Stimulated activated CD4-positive, alpha-beta T cell treated with anti-CD3 and anti-CD28 coated beads, Interleukin-4, amount 100 ng/mL, for 48 hours (primary cell): ENCODE data around the gene MRPL10.

Experiments used
- DNase-seq, 2 donors: peaks; one replicate each; pipeline ENCODE4 v3.0.0-alpha.2; 2020; ENCODE audit warnings: low read depth in 2 of 2

MRPL10 gene

GRCh38 chr17:47857551-47858455, 26.5 kb upstream of the MRPL10 start:
- DNase-seq: no peak

- no peak for DNase-seq
These were observed 25.5 kb upstream of the MRPL10 start for GRCh38 chr17:47856830-47857229.

GRCh38 chr17:47855737-47856136, 24.4 kb upstream of the MRPL10 start:
- DNase-seq: no peak

GRCh38 chr17:47853616-47854015, 22.3 kb upstream of the MRPL10 start:
- DNase-seq: no peak

- no peak for DNase-seq
These were observed 21.0 kb upstream of the MRPL10 start for GRCh38 chr17:47852113-47852949.

GRCh38 chr17:47851764-47852112, 20.4 kb upstream of the MRPL10 start:
- no peak for DNase-seq

- peak; percentile 56 to 64 for DNase-seq
These were observed 19.6 kb upstream of the MRPL10 start, which contains the start of gene SP6 for GRCh38 chr17:47850692-47851573. Gene SP6 (minus strand): TSS chr17:47851163. CDS start chr17:47848429, 2,734 bp downstream.

- no peak for DNase-seq
These were observed 19.0 kb upstream of the MRPL10 start for GRCh38 chr17:47850373-47850691.

- no peak for DNase-seq
These were observed 16.8 kb upstream of the MRPL10 start for GRCh38 chr17:47848198-47848513.

GRCh38 chr17:47847341-47848197, 16.2 kb upstream of the MRPL10 start:
- no peak for DNase-seq

GRCh38 chr17:47846716-47847340, 15.5 kb upstream of the MRPL10 start:
- no peak for DNase-seq

GRCh38 chr17:47845716-47846075, 14.4 kb upstream of the MRPL10 start:
- no peak for DNase-seq

GRCh38 chr17:47844814-47845715, 13.7 kb upstream of the MRPL10 start:
- no peak for DNase-seq

GRCh38 chr17:47844227-47844626, 12.9 kb upstream of the MRPL10 start:
- DNase-seq: no peak

GRCh38 chr17:47843391-47843730, 12.0 kb upstream of the MRPL10 start:
- DNase-seq: no peak

- no peak for DNase-seq
These were observed 10.3 kb upstream of the MRPL10 start for GRCh38 chr17:47841488-47842291.

GRCh38 chr17:47840742-47841487, 9.6 kb upstream of the MRPL10 start, which contains the start of gene SCRN2:
Gene SCRN2 (minus strand): TSS chr17:47841273. CDS start chr17:47840843, 430 bp downstream.
- peak; percentile 83 to 89 for DNase-seq
